GM20431 (cell line): Measurements from ENCODE around the gene MAPK8IP1.
"Not testable (repeated sequence)": the region's sequence is repeated elsewhere in the genome, so short reads cannot be mapped to it uniquely, and the experiment has no call there.

ENCODE experiments used
- in situ Hi-C: fragments of 300-500 bp; cut with MseI, MboI; formaldehyde crosslinking; loops from one replicate; pipeline ENCODE4 v1.15.0; 2020; ENCODE audit warnings: low sequenced_read_pairs; ENCODE audit not compliant: unreplicated experiment

MAPK8IP1 gene

DNA sequence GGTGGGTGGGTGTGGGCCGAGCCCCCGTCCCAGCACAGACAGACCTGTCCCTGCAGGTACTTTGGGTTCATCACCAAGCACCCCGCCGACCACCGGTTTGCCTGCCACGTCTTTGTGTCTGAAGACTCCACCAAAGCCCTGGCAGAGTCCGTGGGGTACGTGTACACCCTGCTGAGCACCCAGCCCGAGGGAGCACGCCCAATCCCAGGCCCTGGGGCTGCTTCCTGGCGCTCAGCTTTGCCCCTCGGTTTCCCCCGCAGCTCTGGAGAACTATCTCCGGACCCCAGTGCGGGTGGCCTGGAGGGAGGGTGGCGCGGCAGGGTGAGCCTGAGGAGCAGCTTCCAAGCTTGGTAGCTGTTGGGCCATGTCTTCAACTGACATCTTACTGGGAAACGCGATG is 19.6 kb downstream of the MAPK8IP1 start:
- in situ Hi-C loops = no loop called here

DNA sequence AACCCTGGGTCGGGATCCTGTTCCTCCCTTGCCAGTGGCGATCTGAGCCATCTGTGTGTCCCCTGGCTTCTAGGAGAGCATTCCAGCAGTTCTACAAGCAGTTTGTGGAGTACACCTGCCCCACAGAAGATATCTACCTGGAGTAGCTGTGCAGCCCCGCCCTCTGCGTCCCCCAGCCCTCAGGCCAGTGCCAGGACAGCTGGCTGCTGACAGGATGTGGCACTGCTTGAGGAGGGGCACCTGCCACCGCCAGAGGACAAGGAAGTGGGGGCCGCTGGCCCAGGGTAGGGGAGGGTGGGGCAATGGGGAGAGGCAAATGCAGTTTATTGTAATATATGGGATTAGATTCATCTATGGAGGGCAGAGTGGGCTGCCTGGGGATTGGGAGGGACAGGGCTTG is 20.1 kb downstream of the MAPK8IP1 start:
- in situ Hi-C loops = not testable (repeated sequence)

DNA sequence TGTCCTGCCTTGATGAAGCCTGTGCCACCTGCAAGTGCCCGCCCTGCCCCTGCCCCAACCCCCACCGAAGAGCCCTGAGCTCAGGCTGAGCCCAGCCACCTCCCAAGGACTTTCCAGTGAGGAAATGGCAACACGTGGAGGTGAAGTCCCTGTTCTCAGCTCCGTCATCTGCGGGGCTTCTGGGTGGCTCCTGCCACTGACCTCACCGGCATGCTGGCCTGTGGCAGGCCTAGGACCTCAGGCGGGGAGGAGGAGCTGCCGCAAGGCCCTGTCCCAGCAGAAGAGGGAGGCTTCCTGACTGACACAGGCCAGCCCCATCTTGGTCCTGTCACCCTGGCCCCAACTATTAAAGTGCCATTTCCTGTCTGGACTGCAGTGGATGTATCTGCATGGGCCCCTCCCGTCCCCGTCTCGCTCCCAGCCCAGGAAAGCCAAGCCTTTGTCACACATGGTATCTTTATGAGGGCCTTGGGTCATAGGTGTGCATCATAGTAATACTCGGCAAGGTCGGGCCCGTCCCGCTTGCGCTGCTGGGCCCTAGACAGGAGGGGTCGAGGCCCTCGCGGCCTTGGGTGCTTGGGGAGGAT is 20.7 kb downstream of the MAPK8IP1 start:
- in situ Hi-C loops = no loop called here

DNA sequence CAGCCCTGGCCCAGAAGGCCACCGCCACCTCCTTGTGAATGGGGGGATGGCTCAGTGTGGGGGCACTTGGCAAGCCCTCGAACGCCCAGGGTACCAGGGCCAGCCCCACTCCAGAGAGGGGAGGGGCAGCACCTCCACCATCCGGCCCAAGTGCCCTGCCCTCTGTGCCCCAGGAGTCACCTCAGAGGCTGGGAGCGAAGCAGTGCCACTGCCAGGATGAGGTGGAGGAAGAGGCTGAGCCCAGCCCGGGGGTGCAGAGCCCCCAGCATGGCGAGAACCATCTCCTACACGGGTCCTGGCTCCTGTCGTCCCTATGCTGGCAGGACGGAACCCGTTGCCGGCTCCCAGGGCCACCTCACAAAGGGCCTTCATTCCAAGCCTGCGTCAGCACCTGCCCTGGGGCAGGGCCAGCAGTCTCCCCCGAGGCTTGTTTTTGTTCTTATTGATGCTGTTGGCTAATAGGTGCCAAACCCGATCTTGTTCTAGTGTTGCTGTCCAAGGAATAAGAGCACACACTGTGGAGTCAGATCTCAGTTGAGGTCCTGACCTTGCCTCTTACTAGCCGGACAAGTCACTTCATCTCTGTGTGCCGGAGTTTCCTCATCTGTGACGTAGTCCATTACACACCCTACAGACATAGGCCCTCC is 21.6 kb downstream of the MAPK8IP1 start, which contains the start of gene FREY1:
Gene FREY1, minus strand, starts transcription at position 307 of the 647 bp plus-strand sequence. Its CDS starts 26 bp downstream, at position 281.
- in situ Hi-C loops = no loop called here

DNA sequence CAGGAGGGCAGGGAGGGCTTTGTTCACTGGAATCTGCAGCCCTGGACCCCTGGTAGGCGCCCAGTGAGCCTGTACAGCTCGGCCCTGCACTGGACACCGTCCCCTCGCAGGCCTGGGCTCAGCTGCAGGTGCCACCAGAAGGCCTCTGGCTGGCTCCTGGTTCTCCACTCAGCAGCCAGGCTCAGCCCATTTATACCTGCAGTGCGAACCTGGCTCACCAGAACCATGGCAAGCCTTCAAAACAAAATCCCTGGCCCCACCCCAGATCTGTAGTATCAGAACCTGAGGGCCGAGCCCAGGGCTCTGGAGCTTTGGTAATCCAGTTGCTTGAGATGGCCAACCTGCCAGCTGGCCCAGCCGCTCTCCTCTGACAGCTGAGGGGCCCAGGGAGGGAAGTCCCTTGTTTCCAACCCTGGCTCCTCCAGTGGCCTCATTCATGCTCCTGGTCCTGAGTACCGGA is 22.5 kb downstream of the MAPK8IP1 start:
- in situ Hi-C loops = no loop called here

DNA sequence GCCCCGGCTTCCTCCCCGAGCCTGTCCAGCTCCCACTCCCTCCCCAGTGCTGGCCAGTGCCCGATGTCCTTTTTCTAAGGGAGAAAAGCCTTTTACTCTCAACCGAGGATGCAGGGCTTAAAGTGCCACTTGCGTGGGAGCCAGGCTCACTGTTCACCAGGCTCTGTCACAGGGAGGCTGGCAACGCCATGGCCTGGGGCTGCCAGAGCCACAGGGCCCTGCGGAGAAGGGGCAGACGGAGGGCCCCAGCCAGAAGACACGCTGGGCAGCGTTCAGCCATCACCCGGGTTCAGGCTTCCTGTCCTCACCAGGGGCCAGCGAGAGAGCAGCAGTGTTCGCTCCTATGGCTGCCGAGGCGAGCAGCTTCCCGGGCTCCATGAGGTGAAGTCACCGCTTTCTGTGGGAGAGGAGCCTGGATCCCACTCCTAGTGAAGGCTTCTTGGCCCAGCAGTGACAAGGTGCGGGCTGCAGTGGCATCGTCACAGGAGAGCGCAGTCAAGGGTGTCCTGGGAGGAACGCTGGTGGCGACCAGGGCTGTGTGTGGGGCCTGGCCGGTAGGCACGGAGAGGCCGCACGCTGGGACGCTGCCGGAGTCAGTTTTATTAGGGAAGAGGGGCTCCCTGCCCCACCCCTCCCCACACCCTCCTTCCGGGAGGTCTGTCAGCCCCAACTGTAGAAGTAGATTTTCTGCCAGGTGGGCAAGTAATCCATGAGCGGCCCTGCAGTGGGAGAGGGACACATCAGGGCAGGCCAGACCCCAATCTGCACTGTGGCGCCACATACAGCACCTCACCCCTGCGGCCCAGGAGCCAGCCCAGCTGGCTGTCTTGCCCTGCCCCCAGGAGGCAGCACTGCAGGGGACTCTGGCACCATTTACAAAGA is 24.4 kb downstream of the MAPK8IP1 start:
- in situ Hi-C loops = no loop called here

DNA sequence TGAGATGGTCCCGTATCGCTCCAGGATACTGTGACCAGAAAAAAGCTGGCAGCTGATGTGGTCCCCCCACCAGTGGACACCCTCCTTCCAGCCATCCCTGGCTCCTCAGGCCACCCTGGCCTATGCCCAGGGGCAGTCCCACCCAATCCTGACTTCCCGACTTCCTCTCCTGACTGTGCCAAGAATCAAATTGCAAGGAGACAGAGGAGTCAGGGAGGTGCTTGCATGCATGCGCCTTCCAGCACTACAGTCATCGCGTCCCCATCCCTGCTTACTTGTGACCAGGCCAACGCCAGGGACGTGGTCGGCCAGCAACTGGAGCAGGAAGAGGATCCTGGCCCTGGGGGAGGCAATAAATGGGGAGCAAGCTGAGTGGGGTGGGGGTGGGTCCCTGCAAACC is 25.2 kb downstream of the MAPK8IP1 start:
- in situ Hi-C loops = no loop called here

DNA sequence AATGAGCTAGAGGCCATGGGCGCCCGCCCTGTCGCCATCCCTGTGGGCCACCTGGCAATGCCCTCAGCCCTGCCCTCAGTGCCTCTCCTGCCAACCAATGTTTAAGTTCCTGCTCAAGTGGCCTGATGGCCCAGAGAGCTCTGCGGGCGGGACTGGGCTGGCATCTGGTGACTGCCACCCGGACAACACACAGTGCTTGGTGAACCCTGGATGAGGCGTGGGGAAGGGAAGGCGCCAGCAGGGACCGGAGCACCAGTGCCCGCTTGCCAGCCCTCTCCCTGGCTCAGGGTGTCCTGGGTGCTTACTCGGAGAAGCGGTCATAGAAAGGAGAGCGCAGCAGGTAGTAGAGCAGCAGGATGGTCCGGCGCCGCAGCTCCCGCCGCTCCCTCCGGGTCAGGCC is 28.1 kb downstream of the MAPK8IP1 start:
- in situ Hi-C loops = no loop called here

DNA sequence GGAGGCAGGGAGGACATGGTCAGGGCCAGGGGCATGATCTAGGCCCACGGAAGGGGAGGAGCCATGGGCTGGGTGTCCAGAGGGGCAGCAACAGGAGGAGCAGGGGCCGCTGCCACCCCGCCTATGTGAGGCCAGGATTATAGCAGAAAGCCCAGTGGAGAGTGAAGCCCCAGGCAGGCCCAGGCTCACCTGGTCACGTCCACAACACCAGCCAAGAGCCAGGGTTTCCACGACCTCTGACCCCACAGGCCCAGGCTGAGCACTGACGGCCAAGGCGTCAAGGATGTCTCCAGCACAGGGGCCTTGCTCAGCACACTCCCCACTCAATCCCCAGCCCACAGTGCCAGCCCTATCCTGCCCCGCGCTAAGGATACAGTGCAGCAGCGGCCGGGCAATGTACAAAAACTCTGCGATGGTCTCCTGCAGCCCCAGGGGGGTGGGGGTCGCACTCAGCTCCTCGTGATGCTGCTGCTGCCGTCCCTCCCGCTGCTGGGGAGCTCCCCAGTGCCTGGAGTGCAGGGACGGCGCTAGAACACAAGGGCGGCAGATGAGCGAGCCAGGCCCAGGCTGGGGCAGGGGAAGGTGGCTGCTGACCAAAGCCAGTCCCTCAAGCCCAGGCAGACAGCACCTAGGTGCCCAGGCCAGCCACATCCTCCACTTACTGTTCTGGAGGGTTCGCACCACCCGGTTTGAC is 28.6 kb downstream of the MAPK8IP1 start:
- in situ Hi-C loops = no loop called here

DNA sequence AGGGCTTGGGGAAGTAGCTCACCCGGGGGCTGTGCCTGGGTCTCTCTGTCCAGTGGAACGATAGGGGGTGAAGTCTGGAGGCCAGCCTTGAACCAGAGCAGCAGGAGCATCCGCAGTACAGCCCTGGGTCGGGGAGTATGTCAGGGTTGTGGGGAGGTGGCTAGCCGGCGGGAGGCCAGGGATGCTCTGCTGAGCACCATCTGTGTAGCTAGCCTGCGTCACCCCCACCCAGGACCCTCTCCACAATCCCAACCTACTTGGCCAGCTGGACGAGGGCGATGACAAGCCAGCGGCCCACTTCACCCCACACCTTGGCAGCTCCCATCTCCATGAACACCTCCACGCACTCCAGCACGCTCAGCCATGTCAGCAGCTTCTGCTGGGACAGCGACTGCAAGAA is 30.0 kb downstream of the MAPK8IP1 start:
- in situ Hi-C loops = no loop called here

DNA sequence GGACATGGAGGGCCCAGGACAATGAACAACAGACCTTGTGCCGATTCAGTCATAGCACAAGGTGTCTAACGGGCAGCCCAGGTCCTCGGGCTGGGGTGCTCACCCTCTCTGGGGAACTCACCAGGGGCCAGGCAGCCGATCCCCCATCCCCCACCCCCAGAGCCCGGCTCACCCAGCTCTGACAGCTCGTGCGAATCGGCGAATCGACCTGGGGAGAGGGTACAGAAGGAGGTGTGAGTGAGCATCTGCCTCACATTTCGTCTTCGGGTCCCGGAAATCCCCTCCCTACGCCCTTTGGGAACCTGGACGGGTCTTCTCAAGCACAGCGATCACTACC is 31.8 kb downstream of the MAPK8IP1 start:
- in situ Hi-C loops = no loop called here

DNA sequence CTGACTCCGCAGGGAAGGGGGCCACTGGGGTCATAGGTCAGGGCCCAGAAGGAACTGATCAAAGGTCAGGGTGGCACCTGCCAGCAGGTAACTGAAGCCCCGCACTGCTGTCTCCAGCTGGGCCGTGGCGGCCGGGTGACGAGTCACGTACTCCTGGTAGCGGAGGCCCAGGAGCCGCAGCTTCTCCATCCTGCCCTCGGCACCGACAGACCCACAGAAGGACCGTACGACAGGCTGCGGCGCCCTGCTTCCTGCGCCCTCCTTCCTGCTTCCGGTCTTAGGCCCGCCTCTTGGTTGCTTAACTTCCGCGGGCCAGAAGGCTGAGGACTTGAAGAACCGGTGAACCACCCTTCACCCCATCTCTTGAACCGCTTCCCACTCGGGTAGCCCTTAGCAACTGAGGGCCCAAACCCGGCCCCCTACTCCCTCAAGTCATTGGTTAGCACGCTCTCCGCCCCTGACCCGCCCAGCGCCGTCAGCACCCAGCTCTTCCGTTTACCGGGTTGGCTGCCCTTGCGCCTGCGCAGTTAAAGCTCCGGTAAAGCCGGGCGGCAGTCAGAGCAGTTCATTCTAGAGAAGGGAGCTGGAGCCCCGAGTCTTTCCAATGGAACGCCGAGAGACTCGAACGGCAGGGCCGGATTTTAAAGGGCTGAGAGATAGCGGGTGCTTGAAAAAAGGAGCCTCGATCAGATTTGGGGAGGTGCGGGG is 32.3 kb downstream of the MAPK8IP1 start, which contains the start of gene PEX16:
Gene PEX16, minus strand, starts transcription at position 255 of the 708 bp plus-strand sequence. Its CDS starts 66 bp downstream, at position 189.
- in situ Hi-C loops = no loop called here

DNA sequence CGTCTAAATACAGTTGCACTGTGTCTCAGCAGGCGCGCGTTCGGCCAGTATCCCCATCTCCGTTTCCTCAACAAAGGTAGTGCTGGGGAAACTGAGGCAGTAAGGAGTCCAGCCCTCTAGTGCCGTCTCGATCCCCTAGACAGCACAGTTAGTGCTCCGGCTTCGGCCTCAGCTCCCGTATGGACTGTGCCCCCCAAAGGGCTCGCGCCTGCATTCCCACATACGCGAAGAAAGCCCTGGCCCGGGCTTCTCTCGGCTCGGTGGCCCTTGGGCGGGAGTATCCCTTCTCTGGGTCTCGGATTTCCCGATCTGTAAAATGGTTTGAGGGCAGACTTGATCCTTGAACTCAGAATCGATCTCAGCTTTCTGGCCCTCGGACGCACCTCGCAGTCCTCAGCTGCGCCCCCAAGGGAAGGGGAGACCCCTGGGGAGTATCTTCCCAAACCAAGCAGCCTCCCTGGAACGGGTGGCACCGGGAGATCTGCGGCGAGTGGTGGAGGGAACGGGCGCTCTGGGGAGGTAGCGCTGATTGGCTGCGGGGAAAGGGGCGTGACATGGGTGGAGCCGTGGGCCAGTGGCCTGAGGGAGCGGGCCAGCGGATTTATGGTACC is 33.0 kb downstream of the MAPK8IP1 start:
- in situ Hi-C loops = no loop called here

DNA sequence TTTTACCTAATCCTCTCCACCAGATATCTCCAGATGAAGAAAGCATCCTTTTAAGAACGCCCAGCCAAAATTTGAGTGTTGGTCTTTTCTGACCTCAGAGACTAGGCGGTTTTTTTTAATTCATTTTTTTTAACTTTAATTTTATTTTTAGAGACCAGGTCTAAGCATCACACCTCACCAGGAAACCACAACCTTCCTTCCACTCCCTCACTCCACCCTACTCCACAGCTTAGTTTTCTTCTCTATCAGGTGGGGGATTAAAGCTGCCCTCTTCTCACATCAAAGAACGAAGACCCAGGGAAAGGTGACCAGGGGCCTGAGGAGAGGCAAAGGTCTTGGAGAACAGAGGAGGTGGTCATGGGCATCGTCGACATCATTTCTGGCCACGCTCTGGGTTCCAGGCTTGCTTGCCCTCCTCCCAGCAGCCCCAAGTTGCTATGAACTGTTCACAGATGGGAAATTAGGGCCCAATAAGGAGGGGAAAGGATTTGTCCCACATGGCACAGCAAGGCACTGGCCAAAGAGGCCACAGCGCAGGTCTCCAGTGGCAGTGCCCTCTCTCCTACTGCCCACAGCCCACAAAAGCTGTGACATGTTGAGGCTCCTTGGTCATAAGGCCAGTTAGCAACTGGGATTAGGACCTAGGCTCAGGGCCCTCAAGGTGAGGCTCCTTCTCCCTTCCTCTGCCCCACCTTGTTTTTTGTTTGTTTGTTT is 33.7 kb downstream of the MAPK8IP1 start:
- in situ Hi-C loops = no loop called here

DNA sequence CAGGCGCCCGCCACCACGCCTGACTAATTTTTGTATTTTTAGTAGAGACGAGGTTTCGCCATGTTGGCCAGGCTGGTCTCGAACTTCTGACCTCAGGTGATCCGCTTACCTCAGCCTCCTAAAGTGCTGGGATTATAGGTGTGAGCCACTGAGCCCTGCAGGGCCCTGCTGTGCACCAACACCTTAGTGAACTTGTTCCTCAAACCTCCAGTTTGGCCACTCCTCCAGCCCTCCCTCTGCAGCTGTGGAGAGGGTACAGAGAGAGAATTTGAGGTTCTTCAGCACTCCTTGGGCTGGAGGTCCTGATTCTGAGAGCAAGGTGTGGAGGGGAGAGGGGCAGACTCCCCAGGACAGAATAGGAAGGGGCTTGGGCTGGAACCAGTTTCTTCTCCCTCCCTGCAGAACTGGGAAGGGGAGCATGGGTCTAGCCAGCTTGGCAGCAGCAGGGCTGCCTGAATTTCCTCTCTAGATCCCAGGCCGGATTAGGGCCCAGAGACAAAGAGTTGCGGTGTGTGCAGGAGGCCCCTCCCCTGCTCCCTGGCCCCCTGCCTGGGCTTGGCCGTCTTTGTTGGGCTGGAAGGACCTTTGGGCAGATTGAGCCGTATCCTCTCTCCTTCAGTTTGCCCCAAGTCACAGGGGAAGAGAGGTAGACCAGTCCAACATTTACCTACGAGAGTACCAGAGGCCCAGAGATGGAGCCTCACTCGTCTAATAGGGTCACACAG is 34.5 kb downstream of the MAPK8IP1 start:
- in situ Hi-C loops = no loop called here

DNA sequence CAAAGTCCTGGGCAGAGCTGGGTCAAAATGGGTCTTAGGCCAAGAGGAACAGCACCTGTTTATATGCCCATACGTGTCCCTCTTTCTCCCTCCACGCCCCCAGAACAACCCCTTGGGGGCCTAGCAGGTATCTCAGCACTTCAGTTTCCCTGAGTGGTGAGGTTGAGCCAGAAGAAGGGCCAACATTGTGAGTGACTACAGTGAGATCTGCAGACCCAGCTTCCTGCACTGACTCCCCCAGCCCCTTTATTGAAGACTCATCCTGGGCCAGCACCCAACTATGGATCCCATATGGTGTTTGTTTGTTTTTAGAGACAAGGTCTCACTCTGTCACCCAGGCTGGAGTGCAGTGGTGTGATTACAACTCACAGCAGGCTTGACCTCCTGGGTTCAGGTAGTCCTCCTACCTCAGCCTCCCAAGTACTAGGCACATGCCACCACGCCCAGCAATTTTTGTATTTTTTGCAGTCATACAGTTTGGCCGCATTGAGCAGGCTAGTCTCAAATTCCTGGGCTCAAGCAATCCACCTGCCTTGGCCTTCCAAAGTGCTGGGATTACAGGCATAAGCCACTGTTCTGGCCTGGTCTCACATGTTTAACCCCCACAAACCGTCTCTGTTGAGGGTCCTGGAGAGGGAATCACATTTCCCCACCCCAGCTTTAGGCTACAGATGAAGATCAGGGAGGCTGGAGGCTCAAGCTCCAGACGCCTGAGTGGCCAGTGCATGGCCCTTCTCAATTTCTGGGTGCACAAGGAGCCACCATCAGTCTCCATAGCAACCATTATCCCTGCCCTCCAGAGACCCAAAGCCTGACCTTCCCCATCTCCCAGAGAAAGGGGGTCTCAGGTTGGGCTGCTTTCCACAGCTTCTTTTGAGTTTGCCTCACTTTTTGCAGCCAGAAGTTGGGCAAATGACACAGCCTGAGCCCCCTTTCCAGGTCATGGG is 35.4 kb downstream of the MAPK8IP1 start:
- in situ Hi-C loops = no loop called here
